DOHH2 (cell line): ENCODE measurements around the gene KRTAP26-1.

ENCODE experiments used
- EZH2phosphoT487 ChIP-seq: fragments of 200-600 bp; sonication (generic); IDR thresholded peaks from 2 replicates; pipeline ENCODE4 v1.6.1; 2017; ENCODE audit warnings: borderline replicate concordance, mild to moderate bottlenecking, antibody characterized with exemption, low read length, moderate library complexity, mixed read lengths
- TF ChIP-seq, protein P1 (sequence below): fragments of 200-600 bp; sonication (generic); IDR thresholded peaks from one replicate; pipeline ENCODE4 v1.5.1; 2014; ENCODE audit warnings: antibody characterized with exemption, mild to moderate bottlenecking, low read depth, low read length; ENCODE audit not compliant: poor library complexity, severe bottlenecking

DNA sequence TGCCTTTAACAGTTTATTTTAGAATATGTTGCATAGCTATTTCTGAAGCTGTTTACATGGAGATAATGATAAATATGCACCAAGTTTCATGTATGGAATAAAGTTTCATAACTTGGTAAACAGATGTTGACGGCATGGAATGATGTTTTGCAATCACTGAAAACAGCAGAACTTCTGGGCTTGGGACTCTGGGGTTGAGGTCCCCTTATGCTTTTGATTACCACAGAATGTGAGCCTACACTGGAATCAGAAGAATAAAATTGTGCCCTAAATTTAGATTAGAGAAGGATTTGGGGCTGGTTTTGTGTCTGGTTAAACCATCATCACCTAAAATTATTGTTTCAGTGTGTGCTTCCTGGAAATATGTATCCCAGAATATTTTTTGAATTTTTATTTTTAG is 48.5 kb downstream of the KRTAP26-1 start:
- TF ChIP-seq, protein P1, sequence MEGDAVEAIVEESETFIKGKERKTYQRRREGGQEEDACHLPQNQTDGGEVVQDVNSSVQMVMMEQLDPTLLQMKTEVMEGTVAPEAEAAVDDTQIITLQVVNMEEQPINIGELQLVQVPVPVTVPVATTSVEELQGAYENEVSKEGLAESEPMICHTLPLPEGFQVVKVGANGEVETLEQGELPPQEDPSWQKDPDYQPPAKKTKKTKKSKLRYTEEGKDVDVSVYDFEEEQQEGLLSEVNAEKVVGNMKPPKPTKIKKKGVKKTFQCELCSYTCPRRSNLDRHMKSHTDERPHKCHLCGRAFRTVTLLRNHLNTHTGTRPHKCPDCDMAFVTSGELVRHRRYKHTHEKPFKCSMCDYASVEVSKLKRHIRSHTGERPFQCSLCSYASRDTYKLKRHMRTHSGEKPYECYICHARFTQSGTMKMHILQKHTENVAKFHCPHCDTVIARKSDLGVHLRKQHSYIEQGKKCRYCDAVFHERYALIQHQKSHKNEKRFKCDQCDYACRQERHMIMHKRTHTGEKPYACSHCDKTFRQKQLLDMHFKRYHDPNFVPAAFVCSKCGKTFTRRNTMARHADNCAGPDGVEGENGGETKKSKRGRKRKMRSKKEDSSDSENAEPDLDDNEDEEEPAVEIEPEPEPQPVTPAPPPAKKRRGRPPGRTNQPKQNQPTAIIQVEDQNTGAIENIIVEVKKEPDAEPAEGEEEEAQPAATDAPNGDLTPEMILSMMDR, result no peak
- TF ChIP-seq EZH2phosphoT487, result no peak
